NCI-H2196 (cell line): ENCODE data around the gene GNG13.
"Not testable (repeated sequence)": the region's sequence is repeated elsewhere in the genome, so short reads cannot be mapped to it uniquely, and the experiment has no call there.

Source experiments
- DNase-seq: peaks from one replicate; lab custom pipeline; 2025; ENCODE audit not compliant: unreplicated experiment; lab: John Stamatoyannopoulos, UW

The GNG13 gene

GRCh38 chr16:779561-779960 lies 21.0 kb downstream of the GNG13 start:
- no peak for DNase-seq

- DNase-seq, result no peak
These were observed 21.5 kb downstream of the GNG13 start for GRCh38 chr16:778909-779527.

DNA sequence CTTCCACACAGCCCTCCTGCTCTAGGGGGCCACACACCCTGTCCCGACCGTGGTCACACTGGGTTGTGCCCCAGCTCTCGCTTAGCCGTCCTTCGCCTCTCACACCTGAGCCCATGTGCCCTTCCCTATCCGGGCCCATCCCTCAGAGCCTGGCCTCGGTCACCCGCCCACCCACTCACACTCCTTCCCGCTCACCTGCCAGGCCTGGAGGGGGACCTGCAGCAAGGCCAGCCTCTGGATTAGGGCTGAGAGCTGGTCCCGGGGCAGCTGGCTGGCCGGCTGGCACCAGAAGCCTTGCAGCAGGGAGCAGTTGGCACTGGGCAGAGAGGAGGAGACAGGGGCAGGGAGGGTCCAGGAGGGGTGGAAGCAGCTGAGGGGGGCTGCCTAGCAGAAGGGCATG lies 22.1 kb downstream of the GNG13 start:
- no peak for DNase-seq

DNA sequence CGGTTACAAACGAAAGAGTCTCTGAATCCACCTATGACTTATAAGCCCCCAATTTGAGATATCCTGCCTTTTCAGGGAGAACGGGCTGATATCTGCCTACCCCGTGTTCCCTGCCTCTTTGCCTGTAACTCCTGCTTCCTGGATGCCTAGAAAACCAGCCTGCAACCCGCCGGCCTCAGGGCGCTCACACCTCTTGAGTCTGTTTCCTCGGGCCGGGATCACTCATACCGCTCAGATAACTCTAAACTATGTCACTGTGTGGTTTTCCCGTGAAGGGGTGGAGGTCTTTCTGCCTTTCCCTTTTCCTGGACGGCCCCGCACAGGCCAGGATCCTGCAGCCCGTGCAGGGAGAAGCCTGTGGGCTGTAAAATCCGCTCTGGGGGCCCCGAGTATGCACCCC lies 22.7 kb downstream of the GNG13 start:
- DNase-seq, result no peak

DNA sequence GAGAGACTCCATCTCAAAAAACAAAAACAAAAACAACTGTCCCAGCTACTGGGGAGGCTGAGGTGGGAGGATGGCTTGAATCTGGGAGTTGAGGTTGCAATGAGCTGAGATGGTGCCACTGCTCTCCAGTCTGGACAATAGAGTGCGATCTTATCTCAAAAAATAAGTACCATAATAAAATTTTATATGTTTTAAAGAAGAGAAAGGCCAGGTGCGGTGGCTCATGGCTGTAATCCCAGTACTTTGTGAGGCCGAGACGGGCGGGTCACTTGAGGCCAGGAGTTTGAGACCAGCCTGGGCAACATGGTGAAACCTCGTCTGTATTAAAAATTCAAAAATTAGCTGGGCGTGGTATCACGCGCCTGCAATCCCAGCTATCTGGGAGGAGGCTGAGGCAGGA lies 23.7 kb downstream of the GNG13 start:
- DNase-seq, result no peak

DNA sequence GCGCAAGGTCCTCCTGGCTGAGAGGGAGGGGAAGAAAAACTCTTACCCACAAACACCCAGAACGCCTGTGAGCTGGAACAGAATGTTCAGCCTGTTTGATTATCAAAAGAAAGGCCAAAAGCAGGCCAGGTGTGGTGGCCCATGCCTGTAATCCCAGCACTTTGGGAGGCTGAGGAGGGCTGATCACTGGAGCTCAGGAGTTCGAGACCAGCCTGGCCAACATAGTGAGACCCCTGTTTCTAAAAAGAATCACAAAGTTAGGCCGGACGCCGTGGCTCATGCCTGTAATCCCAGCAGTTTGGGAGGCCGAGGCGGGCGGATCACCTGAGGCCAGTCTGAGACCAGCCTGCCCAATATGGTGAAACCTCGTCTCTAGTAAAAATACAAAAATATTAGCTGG lies 24.2 kb downstream of the GNG13 start:
- DNase-seq, result not testable (repeated sequence)

DNA sequence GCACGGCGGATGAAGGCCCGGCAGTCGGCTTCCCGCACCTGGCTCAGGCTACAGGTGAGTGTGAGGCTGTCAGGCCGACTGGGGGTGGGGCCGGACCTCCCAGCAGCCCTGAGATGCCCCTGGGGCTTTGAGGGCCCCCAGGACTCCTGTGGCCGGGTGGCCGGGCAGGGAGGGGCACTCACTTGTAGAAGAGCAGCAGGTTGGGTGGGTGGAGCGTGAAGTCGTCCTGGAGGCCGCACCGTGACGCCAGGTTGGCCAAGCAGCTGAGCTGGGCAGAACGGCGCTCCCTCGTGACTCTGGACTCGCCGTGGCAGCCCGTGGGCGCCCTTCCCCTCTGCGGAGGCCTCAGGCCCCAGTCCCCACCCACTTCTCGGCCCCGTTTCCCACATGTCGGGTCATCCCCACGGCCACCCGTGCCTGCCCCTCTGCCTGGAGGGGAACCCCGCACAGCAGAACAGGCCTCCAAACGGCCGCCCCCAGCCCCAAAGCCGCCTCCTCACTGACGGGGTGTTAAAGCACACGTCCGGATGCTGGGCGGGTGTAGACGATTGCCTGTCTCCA lies 25.2 kb downstream of the GNG13 start:
- DNase-seq, result no peak

- DNase-seq, result peak; percentile 28
These were observed 26.2 kb downstream of the GNG13 start for GRCh38 chr16:774086-775001.

GRCh38 chr16:772959-773358 lies 27.6 kb downstream of the GNG13 start:
- no peak for DNase-seq

DNA sequence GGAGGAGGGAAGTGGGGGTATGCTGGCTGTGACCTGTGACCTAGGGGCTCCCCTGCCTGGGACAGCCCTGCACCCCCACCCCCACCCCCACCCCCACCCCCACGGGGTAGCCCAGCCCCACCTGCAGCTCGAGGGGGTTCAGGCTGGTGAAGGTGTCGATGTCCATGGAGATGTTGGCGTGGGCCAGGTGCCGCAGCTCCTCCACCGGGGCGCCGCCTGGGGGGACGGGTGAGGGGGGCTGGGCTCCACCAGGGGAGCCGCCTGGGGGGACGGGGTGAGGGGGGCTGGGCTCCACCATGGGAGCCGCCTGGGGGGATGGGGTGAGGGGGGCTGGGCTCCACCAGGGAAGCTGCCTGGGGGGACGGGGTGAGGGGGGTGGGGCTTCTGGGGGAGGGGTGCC lies 30.1 kb downstream of the GNG13 start:
- DNase-seq, result no peak

DNA sequence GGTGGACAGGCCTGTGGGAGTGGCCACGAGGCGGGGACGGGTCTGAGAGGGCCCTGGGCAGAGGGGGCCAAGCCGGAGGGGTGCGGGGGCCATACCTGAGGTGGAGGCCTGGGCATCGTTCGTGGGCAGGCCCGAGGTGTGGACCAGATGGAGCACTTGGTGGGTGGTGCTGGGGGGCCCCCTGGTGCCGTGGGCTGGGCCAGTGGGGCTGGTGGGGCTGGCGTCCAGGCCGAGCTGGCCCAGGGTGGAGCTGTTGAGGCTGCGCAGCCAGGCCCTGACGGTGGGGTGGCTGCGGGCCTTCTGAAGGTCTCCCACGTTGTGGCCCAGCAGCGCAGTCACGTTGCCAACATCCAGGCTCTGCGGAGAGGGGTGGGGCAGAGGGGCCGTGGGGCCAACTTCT lies 30.6 kb downstream of the GNG13 start:
- DNase-seq, result no peak

GRCh38 chr16:769184-769784 lies 31.2 kb downstream of the GNG13 start:
- no peak for DNase-seq

DNA sequence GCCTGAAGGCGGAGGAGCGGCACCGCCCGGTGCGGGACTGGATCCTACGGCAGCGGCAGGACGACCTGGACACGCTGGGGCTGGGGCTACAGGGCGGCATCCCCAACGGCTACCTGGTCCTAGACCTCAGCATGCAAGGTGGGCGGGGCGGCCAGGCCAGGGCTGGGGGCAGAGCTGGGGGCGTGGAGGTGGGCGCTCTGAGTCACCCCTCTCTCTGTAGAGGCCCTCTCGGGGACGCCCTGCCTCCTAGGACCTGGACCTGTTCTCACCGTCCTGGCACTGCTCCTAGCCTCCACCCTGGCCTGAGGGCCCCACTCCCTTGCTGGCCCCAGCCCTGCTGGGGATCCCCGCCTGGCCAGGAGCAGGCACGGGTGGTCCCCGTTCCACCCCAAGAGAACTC lies 32.1 kb downstream of the GNG13 start:
- DNase-seq, result no peak

DNA sequence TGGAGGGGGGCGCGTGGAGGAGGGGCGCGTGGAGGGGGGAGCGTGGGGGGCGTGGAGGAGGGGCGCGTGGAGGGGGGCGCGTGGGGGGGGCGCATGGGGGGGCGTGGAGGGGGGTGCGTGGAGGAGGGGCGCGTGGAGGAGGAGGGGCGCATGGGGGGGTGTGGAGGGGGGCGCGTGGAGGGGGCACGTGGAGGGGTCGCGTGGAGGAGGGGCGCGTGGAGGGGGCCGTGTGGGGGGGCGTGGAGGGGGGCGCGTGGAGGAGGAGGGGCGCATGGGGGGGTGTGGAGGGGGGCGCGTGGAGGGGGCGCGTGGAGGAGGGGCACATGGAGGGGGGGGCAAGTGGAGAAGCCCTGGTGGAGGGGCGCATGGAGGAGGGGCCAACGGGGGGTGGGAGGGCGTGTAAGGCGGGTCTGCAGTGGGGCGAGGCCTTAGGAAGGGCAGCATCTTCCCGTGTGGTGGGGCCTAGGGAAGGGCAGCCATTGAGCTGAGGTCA lies 32.7 kb downstream of the GNG13 start:
- no peak for DNase-seq

GRCh38 chr16:766820-767640 lies 33.5 kb downstream of the GNG13 start:
- DNase-seq, result no peak

- DNase-seq, result no peak
These were observed 34.3 kb downstream of the GNG13 start for GRCh38 chr16:766008-766819.

- DNase-seq, result no peak
These were observed 35.1 kb downstream of the GNG13 start for GRCh38 chr16:765488-765865.

- DNase-seq, result no peak
These were observed 35.6 kb downstream of the GNG13 start for GRCh38 chr16:764848-765487.

DNA sequence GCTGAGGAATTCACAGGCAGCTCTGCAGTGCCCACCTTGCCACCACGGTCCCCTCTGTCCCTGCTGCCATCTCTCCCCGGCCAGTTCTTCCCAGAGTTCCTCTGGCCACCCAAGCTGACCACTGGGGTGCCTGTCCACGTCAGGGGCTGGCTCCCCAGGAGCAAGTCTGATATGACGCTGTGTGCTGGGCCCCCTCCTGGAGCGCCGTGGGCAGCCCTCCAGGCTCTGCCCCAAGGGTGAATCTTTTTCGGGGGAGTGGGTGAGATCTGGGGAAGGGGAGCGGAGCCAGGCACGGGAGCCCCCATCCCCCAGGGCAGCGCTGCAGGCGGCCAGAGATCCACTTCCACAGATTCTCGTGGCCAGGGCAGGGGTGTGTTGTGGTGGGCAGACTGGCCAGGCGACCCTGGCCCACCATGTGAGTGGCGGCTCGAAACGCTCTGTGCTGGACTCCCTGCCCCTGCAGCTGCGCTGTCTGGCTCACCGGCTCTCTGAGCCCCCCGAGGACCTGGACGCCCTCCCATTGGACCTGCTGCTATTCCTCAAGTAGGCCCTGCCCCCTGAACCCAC lies 36.3 kb downstream of the GNG13 start:
- DNase-seq, result no peak
